Effector memory CD4-positive, alpha-beta T cell (primary cell): Measurements from ENCODE around the gene NPB.

ENCODE experiments used
- DNase-seq, 3 donors: peaks; one replicate each; pipeline ENCODE4 v3.0.0-alpha.2; 2020
- H3K27ac ChIP-seq: 2 replicates; pipeline ENCODE4 v1.7.0; 2013; ENCODE audit warnings: mild to moderate bottlenecking, low read length, moderate library complexity; ENCODE audit not compliant: insufficient read depth, poor library complexity, severe bottlenecking
- H3K27me3 ChIP-seq: replicated peaks from 2 replicates; pipeline ENCODE4 v1.7.0; 2013; ENCODE audit warnings: mild to moderate bottlenecking, low read length; ENCODE audit not compliant: insufficient read depth, control insufficient read depth, poor library complexity, severe bottlenecking
- H3K36me3 ChIP-seq: 2 replicates; pipeline ENCODE4 v1.7.0; 2013; ENCODE audit warnings: mild to moderate bottlenecking, low read length, moderate library complexity; ENCODE audit not compliant: control insufficient read depth, insufficient read depth
- H3K4me1 ChIP-seq: 2 replicates; pipeline ENCODE4 v1.7.0; 2013; ENCODE audit warnings: low read length, mild to moderate bottlenecking; ENCODE audit not compliant: control insufficient read depth, insufficient read depth, poor library complexity, severe bottlenecking
- H3K4me3 ChIP-seq: 2 replicates; pipeline ENCODE4 v1.7.0; 2013; ENCODE audit warnings: low read length, low read depth, mild to moderate bottlenecking; ENCODE audit not compliant: insufficient read depth, poor library complexity, severe bottlenecking
- H3K9me3 ChIP-seq: 2 replicates; pipeline ENCODE4 v1.7.0; 2013; ENCODE audit warnings: mild to moderate bottlenecking, low read length, moderate library complexity; ENCODE audit not compliant: control insufficient read depth

NPB gene

DNA sequence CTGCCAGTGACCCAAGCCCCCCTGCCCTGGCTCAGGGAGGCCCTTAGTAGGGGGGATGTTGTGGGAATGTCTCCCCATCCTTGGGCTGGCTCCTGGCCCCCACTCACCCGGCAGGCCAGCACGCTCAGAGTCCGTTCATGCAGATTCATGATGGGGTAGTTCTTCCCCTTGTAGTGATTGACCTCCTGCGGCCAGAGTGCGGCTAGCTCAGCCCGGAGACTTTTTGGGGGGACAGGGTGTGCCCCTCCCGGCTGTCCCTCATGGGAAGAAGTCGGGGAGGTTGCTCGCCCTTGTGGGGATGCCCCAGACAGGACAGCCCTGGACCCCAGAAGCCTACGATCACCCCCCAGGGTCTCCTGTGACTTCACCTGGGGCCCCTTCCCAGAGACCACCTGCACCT is 4.0 kb downstream of the NPB start:
- no peak for DNase-seq
- Histone ChIP-seq H3K4me3 (no peak overlapping the region), H3K36me3 (peaks cover 21% of the 10 kb centered on the region), H3K4me1 (peaks cover 22% of the 10 kb centered on the region), H3K27me3 (peaks cover 9% of the 10 kb centered on the region), H3K9me3 (no peaks in the 10 kb centered on the region), H3K27ac (no peak overlapping the region)

DNA sequence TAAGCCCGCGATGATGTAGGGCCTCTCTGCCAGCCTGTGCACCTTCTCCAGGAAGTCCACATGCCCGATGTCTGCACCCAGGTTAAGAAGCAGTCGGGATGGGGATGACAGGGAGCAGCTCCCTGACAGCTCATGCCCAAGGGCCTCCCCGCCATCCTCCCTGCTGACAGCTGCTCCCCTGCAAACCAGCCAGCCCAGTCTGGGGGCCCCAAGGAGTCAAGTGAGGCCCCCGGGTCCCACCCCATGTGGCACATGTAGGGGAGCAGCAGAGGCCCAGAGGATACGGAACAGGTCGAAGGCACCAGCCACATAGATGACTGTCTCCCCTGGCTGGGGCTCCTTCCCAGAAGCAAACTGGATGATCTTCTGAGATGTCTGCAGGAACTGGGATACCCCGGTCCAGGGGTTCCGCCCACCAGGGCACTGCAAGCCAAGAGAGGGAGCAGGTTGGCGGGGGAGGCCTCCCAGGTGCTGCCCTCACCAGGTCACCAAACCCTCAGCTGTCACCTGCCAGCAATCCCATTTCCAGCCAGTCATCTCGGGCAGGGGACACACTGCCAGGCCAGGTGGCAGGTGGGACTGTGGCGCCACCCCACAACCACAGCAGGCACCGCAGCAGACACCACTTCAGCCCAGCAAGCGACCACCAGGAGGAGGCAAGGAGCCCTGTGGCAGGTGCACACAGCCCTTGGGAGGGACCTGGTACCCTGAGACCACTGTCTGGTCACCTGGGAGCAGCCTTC is 4.6 kb downstream of the NPB start:
- H3K27ac ChIP-seq, result no peak overlapping the region
- H3K36me3 ChIP-seq, result peaks cover 21% of the 10 kb centered on the region
- no peak for DNase-seq
- no peak overlapping the region for H3K4me3 ChIP-seq
- peaks cover 2% of the 10 kb centered on the region for H3K27me3 ChIP-seq
- H3K9me3 ChIP-seq, result no peaks in the 10 kb centered on the region
- peaks cover 22% of the 10 kb centered on the region for H3K4me1 ChIP-seq

DNA sequence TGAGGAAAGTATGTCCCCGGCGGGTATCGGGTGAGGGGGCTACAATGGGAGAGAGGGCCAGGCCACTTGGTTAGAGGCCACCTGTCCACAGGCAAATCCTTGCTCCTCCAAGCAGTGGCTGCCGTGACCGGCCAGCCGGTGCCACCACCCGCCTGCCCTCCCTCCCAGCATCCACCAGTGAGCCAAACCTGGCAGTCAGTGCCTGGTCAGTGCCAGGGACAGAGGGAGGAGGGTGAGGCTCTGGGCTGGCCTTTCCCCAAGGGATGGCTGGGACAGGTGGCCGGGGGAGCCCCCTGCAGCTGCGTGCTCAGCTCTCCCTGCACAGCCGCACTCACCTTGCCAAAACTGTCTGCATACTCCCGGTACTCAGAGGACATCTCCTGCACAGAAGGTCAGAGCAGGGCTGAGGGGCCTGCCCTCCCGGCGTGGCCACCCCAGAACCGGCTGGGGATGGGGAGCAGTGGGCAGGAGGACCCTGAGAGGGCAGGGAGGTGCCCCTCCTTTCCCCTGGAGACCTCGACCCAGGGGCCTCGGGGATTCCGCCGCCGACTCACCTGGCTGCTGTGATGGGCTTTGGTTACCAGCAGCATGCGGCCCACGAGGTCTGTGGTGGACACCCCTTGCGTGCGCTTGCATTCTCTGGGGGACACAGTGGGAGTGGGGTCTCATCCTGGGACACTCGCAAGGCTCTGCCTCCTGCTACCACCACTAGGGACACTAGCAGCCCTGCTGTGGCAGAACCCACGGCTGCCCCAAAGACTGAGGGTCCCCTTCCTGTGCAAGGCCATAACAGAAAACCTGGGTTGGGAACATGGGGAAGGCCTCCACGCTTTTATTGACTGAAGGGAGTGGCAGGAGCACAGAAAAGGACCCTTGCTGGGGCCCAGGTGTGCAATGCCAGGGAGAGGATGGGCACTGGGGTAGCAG is 5.4 kb downstream of the NPB start:
- DNase-seq, result no peak
- no peak overlapping the region for H3K4me3 ChIP-seq
- H3K4me1 ChIP-seq, result peaks cover 17% of the 10 kb centered on the region
- no peaks in the 10 kb centered on the region for H3K27me3 ChIP-seq
- H3K36me3 ChIP-seq, result peaks cover 28% of the 10 kb centered on the region
- no peaks in the 10 kb centered on the region for H3K9me3 ChIP-seq
- no peak overlapping the region for H3K27ac ChIP-seq

DNA sequence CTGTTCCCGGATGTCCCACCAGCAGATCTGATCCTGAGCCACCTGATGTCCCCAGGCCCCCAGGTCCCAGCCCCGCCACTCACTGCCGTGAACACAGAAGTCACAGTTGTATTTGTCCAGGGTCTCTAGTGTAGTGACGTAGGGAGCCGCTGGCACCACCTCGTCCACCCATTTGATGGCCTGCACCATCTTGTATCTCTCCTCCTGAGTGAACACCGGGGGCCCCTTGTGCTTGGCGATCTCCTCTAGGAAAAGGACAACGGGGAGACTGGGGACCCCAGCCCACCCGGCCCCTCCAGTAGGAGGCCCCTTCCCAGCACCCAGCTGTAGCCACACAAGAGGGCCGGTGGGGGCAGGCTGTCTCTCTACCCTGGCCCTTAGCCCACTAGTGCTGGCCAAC is 6.8 kb downstream of the NPB start:
- no peak for DNase-seq
- H3K9me3 ChIP-seq, result no peaks in the 10 kb centered on the region
- no peaks in the 10 kb centered on the region for H3K27me3 ChIP-seq
- H3K36me3 ChIP-seq, result peaks cover 41% of the 10 kb centered on the region
- H3K4me1 ChIP-seq, result peaks cover 14% of the 10 kb centered on the region
- no peak overlapping the region for H3K4me3 ChIP-seq
- no peak overlapping the region for H3K27ac ChIP-seq

DNA sequence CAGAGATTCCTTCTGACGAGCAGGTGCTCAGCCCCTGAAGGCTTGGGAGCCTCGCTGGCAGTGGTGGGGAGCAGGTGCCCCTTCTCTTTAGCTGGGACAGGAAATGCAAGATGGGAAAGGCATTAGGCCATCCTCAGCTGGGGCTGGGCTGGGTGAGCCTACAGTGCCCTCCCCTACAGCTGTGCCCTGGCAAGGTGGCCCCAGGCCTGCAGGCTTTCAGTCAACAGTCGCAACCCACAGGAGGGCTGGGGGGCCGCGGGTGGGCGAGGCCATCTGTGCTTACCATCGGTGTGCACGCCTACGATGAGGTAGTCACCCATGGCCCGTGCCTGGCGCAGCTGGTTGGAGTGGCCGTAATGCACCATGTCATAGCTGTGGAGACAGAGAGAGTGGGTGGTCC is 7.2 kb downstream of the NPB start:
- no peaks in the 10 kb centered on the region for H3K9me3 ChIP-seq
- H3K27me3 ChIP-seq, result no peaks in the 10 kb centered on the region
- no peak overlapping the region for H3K4me3 ChIP-seq
- peaks cover 14% of the 10 kb centered on the region for H3K4me1 ChIP-seq
- DNase-seq, result no peak
- H3K36me3 ChIP-seq, result peaks cover 46% of the 10 kb centered on the region
- H3K27ac ChIP-seq, result no peak overlapping the region

DNA sequence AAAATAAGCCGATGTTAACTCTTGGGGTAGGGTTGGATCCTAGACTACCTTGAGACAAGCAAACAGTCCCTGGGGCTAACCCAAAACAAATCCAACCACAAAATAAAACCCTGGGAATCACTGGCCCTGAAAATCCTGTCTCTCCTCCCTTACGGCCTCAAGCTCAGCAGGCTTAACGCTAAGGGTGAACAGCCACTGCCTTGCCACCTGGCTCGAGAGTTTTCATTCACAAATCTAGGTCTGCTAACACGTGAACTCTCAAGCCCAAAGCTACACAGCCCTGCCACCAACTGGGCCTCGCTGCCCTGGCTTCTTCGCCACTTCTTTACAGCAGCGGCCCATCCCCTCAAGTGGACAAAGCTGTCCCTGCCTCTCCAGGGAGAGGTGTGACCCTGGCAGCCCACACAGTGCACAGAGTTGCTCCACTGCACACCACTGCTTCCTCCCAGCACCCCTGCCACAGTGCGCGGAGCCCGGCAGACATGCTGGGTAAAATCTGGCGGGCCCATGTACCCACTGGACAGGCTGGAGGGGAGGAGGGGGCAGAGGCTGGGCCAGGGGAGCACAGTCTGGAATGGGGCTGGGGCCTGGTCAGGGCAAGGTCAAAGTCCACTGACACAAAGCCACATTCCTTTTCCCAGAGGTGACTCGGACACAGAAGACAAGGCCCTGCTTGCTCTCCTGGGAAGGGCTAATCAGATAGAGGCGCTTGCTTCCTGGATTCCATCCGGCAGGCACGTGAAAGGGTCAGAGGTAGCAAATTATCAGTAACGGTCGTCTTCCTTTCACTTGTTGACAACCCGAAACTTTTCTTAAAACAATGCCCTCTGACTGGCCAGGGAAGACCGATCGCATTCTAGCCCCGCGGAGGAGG is 8.2 kb downstream of the NPB start:
- H3K27ac ChIP-seq, result peak overlapping the region; percentile 53
- H3K9me3 ChIP-seq, result no peaks in the 10 kb centered on the region
- H3K4me3 ChIP-seq, result peak overlapping the region; percentile 62
- DNase-seq, result no peak
- H3K4me1 ChIP-seq, result peaks cover 14% of the 10 kb centered on the region
- H3K36me3 ChIP-seq, result peaks cover 46% of the 10 kb centered on the region
- no peaks in the 10 kb centered on the region for H3K27me3 ChIP-seq

DNA sequence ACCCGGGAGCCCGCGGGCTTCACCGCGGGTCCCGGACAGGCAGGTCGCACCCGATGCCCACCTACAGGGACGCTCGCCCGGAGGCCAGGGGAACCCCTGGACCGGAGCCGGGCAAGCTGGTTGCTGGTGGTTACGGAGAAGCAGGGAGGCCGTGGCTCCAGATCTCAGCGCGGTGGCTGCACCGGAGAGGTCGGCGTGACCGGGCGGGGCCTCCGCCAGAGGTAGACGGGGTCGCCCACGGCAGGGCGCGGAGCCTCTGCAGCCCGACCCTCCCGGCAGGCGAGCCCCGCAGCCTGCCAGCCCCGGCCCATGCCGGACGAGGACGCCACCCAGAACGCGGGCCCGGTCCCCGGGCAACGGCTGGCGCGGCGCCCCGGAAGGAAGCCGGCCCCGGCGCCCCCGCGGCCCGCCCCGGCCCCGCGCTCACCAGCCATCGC is 8.8 kb downstream of the NPB start:
- H3K27me3 ChIP-seq, result no peaks in the 10 kb centered on the region
- H3K4me3 ChIP-seq, result peak overlapping the region; percentile 62
- peak overlapping the region; percentile 53 for H3K27ac ChIP-seq
- DNase-seq, result peak in 1 of 3 donors; percentile 6
- H3K9me3 ChIP-seq, result no peaks in the 10 kb centered on the region
- H3K36me3 ChIP-seq, result peaks cover 48% of the 10 kb centered on the region
- peaks cover 14% of the 10 kb centered on the region for H3K4me1 ChIP-seq

DNA sequence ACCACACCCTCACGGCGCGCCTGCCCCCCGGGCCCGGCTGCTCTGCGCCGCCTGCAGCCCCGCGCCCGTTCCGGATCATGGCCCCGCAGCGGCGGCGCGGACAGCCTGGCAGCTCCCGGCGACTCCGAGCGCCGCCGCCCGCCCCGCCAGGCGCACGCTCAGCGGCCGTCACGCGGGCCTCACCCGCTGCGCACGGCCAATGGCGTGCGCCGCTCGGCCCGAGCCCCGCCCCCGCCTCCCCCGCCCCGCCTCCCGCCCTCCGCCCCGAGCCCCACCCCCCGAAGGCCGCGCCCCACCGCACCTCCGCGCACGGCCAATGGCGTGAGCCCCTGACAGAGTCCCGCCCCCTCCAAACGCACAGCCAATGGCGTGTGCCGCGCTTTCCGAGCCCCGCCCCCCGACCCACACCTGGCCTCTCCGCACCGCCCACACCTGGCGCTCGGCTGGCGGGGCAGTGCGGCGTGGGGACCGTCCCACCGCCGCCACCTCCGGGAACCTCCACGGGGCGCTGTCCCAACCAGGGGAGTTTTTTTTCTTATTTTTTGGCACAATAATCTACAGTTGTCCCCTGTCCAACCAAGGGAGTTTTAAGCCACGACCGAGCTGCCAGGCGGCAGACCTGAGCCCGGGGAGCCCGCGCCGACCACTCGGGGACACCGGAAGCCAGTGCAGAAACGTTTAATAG is 9.4 kb downstream of the NPB start, which contains the start of gene PCYT2:
PCYT2 (minus strand) TSS at position 123 of the 685 bp plus-strand sequence; CDS start at position 79, 44 bp downstream.
- Histone ChIP-seq H3K9me3 (no peaks in the 10 kb centered on the region), H3K4me3 (peak within 1 kb of the TSS; percentile 62), H3K36me3 (peaks cover 52% of the 10 kb centered on the region), H3K27ac (peak within 1 kb of the TSS; percentile 53), H3K4me1 (peaks cover 14% of the 10 kb centered on the region), H3K27me3 (no peaks in the 10 kb centered on the region)
- peak; percentile 86 to 94 (median 92) for DNase-seq

DNA sequence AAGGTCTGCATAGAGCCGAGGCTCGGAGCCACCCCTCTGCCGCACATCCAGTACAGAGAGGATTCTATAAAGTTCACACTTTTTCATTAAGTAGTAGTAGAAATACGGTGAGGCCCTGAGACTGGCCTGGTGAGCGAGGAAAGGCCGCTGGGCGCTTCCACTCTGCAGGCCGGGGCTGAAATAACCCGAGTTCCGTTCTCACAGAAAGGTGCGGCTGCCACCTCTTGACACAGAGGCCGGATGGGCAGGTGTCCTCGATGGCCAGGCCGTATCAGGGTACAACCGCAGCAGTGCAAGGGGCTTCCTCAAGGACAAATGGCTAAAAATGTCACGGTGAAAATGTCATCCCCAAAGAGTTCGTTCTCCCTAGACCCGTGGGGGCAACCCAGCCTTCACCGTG is 9.9 kb downstream of the NPB start:
- Histone ChIP-seq H3K9me3 (no peaks in the 10 kb centered on the region), H3K36me3 (peaks cover 46% of the 10 kb centered on the region), H3K4me3 (no peak overlapping the region), H3K4me1 (peaks cover 19% of the 10 kb centered on the region), H3K27ac (peak overlapping the region; percentile 42), H3K27me3 (no peaks in the 10 kb centered on the region)
- no peak for DNase-seq
